GM13976 (cell line): ENCODE data around the gene IRS4.

Experiments used
- DNase-seq: peaks from one replicate; pipeline ENCODE4 v3.0.0; 2012; ENCODE audit warnings: low spot score
- in situ Hi-C: fragments of 300-500 bp; cut with MboI; formaldehyde crosslinking; loops from one replicate; pipeline ENCODE4 v1.12.0; 2022; ENCODE audit warnings: low sequenced_read_pairs, mixed read lengths, inconsistent platforms; ENCODE audit not compliant: unreplicated experiment
- TF ChIP-seq, protein P1 (sequence below): IDR thresholded peaks from 2 replicates; pipeline ENCODE4 v1.5.1; 2012; ENCODE audit warnings: borderline replicate concordance, mild to moderate bottlenecking; ENCODE audit not compliant: insufficient read depth; ENCODE audit errors: extremely low read depth, missing control alignments, control extremely low read depth

IRS4 gene

DNA sequence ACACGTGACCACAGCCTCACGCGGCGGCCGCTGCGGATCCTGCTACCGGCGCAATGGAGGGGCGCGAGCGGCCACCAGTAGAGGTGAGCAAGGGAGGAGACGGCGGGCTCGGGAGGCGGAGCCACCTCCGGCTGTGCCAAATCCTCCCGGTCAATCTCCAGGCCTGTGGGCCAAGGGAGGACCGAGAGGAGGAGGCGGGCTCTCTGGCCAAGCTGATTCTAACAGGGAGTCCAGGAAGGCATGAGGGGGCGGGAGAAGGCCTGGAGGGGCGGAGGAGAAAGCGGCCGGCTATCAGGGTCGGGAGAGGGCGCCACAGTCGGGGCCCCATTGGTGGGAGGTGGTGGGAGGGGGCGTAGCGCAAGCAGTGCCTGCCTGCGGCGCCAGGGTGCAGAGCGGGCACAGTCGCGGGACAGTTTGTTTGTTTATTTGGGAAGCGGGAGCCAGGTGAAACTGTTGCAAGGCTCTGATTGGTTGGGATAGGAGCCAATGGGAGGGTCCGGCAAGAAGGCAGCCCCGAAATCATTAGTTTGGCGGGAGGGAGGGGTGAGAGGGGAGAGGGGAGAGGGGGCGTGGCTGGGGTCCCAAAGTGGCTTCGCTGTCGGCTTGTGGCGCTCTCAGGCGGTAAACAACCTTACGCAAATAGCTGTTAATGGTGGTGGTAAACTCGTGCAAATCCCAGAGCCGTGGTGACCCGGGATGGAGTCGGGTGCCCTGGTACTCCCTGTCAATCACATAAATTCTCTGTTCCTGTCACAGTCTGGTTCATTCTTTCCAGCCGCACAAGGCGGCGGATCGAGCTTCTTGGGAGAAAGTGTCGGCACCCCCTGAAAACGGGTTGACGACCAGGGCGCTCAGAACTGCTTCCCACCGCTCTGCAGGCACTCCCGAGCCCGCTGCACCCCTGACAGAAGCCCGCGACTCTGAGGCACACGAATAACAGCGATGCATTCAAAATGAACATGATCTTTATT lies at the start of gene IRS4:
Gene IRS4 (minus strand): TSS at position 55 of the 971 bp plus-strand sequence.
- in situ Hi-C loops: no loop called here
- peak; percentile 17 for DNase-seq
- TF ChIP-seq, protein P1, sequence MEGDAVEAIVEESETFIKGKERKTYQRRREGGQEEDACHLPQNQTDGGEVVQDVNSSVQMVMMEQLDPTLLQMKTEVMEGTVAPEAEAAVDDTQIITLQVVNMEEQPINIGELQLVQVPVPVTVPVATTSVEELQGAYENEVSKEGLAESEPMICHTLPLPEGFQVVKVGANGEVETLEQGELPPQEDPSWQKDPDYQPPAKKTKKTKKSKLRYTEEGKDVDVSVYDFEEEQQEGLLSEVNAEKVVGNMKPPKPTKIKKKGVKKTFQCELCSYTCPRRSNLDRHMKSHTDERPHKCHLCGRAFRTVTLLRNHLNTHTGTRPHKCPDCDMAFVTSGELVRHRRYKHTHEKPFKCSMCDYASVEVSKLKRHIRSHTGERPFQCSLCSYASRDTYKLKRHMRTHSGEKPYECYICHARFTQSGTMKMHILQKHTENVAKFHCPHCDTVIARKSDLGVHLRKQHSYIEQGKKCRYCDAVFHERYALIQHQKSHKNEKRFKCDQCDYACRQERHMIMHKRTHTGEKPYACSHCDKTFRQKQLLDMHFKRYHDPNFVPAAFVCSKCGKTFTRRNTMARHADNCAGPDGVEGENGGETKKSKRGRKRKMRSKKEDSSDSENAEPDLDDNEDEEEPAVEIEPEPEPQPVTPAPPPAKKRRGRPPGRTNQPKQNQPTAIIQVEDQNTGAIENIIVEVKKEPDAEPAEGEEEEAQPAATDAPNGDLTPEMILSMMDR: no peak

DNA sequence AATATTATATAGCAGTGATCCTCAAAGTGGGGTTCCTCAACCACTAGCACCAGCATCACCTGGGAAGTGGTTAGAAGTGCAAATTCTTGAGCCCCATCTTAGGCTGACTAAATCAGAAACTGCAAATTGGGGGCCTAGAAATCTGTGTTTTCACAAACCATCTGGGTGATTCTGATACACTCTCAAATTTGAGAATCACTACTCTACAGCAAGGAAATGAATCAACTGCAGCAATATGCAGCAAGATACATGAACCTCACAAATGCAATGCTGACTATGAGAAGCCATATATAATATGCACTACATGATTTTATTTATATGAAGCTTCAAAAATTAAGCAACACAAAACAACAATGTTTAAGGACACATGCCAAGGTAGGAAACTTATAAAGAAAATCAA lies 36.2 kb upstream of the IRS4 start:
- DNase-seq: no peak
- TF ChIP-seq, protein P1: no peak
- in situ Hi-C loops: no loop called here

DNA sequence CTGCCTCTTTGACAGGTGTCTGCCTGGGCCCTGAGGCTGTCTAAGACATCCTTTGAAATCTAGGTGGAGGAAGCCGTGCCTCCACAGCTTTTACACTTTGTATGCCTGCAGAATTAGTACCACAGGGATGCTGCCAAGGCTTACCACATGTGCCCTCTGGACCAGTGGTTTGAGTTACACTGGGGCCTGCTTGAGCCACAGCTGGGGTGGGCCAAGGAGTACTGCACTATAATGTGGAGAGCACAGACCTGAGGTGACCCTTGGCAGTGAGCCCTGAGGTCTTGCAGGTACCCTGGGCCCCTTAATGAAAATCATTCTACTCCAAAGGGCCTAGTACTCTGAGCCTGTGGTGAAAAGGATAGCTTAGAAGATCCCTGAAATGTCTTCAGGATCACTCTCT lies 27.2 kb upstream of the IRS4 start:
- TF ChIP-seq, protein P1: no peak
- in situ Hi-C loops: no loop called here

DNA sequence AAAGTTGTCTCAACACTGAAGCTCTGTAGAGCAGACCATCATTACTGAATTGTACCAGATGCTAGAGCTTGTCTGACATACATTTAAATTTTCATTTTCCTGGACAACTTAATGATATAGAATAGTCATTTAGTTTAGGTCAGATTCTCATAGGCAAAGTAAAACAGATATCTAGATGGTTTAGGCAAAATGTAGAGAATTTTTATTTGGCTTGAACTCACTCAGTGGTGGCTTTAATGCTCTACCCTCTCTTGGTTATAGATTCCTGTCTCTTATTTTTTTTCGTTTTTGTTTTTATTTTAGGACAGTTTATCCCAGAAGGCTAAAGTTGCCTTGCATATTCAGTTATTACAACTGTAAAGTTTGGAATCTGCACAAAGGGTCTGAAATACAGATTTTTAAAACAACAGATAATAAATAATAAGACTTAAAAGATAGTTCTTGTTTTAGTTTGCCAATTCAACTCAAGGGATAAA lies 4.0 kb upstream of the IRS4 start:
- TF ChIP-seq, protein P1: no peak
- in situ Hi-C loops: no loop called here
- no peak for DNase-seq

More for the DNA sequence above, 27.2 kb upstream of the IRS4 start:
- no peak for DNase-seq

DNA sequence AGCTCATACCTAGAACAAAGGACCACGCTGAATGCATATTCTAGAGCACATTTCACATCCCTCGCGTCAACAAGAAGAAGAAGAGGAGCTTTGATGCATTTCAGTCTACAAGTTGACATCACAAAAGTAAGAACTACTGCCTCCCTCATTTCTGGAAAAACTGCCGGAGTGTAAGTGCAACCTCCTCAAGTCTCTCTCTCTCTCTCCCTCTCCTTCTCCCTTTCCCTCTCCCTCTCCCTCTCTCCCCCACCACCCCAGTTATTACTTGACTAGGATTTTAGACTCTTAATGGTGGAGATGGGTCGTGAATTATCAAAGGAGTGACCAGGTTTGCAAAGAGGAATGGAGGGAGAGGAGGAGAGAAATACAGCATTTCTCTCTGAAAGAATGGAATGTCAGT lies 1.4 kb upstream of the IRS4 start:
- DNase-seq: no peak
- TF ChIP-seq, protein P1: no peak
- in situ Hi-C loops: no loop called here

DNA sequence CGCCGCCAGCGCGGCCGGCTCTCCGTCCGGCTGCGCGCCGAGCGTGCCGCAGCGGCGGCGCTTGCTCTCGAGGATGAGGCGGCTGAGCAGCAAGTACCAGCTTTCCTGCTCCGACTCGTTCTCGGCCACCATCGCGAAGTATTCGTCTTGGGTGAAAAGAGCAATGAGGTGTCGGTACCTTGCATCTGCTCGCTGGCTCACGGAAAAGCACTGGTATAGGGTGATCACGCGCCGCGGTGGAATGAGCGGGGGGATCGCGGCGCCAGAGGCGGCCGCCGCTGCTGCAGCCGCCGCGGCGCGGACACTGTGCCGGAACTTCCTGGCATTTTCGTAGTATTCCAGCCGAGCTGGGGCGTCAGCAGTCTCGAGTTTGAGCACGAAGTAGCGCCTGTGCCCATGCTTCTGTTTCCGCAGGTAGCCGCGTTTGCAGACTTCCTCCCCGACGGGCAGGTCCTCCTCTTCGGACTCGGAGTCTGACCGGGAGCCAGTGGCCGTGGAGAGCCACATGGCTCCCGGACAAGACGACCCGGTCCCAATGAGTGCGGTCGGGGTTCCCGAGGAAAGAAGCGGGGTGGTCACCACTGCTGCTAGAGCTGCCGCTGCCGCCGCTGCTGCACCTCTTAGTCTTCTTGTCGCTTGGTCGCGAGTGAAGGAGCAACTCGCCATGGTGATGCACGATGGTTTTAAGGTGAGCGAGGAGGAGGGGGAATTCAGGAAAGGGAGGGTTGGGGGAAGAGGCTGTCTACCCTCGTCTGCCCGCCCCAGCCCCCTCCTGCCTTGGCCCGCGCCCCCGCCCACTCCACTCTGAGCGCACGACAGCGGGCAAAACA lies 469 bp downstream of the IRS4 start:
- in situ Hi-C loops: no loop called here
- TF ChIP-seq, protein P1: no peak
- peak; percentile 17 for DNase-seq
